GM03348 (cell line): ENCODE measurements around the gene IFITM5.
"Not testable (repeated sequence)": the region's sequence is repeated elsewhere in the genome, so short reads cannot be mapped to it uniquely, and the experiment has no call there.

Experiments used
- DNase-seq: peaks from one replicate; pipeline ENCODE4 v3.0.0; 2012; ENCODE audit warnings: low spot score

The IFITM5 gene

DNA sequence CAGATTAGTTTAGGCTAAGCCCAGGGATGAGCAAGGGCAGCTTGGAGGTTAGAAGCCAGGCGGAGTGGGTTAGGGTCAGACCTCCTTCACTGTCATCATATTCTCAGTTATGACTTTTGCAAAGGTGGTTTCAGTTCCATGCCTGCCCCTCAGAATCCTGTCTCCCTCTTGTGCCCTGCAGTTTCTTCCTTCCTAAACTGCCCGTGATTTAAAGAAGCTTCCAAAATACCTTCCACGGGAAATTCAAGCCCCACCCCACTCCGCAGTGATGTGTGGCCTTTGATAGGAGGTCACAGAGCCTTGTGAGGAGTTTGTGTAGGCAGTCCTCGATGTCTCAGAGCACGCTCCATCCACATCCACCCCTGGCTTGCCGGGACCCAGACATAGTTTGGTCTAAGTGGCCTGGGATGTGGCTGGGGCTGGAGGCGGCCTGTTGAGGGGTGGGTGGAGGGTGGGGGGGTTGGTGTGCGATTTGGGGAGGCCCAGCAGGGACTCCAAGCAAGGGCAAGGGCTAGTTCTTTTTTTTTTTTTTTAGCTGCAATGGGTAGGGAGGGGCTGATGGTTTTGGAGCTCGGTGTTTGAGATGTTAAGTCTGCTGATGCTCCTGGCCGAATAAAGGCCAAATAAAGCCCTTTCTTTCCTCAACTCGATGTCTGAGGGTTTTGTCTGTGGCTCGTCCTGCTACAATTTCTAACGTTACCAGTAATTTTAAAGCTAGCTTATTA lies 12.9 kb upstream of the IFITM5 start:
- no peak for DNase-seq

DNA sequence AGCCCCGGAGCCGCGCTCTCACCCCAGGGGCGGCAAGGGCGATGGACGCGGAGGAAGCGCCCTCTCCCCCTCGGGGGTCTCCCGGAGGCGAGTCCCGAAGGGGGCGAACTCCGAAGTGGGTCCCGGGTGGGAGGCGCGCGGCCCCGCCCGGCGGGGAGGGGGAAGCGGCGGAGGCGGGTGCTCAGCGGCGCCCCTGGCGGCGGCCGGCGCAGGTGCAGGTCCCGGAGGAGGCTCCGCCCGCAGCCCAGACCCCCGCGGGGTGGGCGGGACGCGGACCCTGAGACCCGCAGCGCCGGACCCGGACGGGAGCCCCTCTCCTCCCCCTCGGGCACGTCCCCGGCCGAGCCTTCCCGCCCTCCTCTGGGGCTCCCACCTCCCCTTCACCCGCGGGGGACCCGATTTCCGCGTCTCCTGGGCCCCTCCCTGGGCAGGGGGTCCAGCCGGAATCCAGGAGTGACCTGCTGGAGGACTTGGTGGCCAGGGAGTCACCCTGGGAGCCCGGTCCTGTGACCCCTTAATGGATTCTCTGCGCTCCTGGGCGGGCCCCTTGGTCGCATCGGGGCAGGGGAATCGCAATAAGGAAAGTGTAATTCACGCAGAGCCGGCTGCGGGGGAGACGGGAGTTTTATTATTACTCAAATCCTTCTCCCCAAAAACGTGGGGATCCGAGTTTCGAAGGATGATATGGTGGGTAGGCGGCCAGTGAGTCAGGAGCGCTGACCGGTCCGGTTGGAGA lies 11.9 kb upstream of the IFITM5 start:
- DNase-seq = not testable (repeated sequence)

DNA sequence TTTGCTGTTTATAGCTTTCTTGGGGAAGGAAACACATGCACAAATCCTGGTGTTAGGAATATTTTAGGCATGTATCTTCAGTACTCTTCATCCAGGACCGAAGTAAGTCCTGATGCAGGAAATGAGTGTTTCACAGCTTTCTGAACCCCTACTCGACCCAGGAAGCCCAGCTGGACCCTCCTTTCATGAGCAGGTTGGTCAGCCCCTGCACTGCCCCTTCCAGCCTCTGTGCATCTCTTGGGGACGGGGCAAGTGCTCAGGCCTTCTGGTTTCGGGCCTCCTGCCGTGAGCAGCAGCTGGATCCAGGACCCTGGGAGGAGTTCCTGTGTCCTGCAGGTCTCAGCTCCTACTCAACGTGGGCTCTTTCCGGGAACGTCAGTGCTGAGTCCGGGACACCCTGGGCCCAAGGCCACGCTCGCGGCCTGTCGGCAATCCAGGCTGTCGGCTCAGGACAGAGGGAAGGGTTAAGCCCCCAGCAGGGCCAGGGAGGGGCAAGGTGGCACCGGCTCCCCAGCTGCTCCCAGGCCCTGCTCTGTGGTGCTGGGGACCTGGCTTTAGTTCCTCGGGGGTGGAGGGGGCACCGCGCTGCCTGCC lies 10.8 kb upstream of the IFITM5 start:
- DNase-seq = not testable (repeated sequence)

DNA sequence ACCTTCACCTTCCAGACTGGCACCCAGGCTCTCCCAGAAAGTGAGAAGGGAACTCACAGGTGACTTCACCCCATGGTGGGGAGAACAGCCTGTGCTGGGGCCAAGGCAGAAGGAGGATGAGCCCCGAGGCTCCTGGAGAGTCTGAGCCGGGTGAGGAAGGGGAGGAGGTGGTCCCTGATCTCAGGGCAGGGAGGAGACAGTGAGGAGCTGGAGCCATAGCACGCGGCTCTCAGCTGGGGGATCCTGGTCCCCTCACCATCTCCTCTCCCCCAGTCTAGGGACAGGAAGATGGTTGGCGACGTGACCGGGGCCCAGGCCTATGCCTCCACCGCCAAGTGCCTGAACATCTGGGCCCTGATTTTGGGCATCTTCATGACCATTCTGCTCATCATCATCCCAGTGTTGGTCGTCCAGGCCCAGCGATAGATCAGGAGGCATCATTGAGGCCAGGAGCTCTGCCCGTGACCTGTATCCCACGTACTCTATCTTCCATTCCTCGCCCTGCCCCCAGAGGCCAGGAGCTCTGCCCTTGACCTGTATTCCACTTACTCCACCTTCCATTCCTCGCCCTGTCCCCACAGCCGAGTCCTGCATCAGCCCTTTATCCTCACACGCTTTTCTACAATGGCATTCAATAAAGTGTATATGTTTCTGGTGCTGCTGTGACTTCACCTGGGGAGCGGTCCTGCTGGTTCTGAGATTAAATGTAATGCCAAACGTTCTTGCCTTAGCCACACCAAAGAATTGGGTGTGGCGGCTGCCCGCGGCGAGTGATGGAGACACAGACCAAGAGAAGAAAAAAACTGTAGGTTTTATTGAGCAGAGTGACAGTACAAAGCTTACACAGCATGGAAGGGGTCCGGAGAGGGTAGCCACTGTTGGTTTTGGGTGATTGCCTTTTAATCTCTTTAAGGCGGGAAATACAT lies 9.7 kb upstream of the IFITM5 start:
- not testable (repeated sequence) for DNase-seq

DNA sequence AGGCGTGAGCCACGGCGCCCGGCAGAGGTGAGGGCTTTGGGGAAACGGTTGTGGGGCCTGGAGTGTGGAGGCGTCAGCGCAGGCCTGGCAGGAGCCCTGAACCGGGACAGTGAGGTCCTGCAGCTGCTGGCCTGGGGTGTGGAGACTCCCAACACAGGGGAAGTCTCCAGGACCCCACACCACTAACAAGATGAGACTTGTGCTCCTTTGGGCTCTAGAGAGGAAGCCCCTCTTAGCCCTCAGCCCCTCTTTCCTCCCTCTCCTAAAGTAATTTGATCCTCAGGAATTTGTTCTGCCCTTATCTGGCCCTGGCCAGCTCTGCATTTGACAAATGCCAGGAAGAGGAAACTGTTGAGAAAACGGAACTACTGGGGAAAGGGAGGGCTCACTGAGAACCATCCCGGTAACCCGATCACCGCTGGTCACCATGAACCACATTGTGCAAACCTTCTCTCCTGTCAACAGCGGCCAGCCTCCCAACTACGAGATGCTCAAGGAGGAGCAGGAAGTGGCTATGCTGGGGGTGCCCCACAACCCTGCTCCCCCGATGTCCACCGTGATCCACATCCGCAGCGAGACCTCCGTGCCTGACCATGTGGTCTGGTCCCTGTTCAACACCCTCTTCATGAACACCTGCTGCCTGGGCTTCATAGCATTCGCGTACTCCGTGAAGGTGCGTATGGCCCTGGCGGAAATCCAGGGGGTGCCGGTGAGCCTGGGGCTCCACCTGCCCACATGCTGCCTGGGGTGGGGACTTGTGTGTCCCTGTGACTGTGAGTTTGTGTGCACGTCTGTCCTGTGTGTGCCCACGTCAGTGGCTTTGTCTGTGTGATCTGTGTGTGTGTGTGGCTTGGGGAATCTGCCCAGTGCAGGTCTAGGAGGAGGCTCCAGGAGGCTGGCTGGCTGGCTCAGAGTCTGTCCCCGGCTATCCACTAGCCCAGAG lies 8.7 kb upstream of the IFITM5 start, which contains the start of gene IFITM2:
TSS of gene IFITM2 (plus strand) at position 51 of the 943 bp plus-strand sequence. CDS start at position 428, 377 bp downstream.
- DNase-seq = peak; percentile 70

DNA sequence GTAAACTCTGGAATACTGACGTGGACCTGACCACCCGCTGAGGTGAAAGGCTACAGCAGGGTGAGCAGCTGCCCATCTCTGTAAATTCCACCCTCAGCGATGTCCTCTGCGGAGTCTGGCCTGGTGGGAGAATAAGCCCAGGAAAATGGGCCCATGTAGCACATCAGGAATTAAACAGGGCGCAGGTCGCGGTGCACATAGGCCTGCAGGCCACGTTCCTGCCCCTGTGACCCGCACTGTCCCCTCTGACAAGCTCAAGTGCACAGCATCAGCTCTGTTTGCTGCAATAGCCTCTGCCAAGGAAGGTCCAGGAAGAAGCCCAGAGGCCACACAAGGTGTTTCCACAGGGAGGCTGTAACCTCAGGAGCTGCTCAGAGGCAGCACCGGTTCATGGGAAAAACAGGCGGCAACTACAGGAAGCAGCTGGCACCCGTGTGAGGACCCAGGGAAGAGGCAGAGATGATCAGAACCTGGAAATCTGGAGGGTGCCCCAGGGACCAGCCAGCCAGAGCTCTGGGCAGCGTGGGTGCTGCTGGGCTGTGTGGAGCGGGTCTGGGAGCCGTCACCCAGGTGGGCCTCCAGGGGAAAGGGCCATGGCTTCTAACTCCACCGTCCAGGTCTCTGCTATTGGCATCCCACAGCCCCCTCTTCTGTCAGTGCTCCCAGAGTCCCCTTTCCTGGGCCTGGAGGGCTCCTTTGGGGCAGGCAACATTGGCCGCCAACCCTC lies 7.5 kb upstream of the IFITM5 start:
- no peak for DNase-seq

DNA sequence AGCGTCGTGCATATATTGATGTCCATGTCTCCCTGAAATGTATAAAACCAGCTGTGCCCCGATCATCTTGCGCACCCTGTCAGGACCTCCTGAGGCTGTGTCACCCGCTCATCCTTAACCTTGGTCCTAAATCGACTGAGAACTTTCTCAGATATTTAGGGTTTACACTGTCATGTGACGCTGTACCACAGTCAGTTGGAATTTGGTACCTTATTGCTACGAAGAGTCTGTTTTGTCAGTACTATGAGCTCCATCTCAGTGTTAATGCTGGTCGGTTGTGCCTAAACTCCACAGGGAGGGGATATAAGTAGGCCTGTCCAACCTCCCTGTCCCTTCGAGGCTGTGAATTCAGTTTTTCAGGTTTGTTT lies 6.5 kb upstream of the IFITM5 start:
- DNase-seq = no peak

DNA sequence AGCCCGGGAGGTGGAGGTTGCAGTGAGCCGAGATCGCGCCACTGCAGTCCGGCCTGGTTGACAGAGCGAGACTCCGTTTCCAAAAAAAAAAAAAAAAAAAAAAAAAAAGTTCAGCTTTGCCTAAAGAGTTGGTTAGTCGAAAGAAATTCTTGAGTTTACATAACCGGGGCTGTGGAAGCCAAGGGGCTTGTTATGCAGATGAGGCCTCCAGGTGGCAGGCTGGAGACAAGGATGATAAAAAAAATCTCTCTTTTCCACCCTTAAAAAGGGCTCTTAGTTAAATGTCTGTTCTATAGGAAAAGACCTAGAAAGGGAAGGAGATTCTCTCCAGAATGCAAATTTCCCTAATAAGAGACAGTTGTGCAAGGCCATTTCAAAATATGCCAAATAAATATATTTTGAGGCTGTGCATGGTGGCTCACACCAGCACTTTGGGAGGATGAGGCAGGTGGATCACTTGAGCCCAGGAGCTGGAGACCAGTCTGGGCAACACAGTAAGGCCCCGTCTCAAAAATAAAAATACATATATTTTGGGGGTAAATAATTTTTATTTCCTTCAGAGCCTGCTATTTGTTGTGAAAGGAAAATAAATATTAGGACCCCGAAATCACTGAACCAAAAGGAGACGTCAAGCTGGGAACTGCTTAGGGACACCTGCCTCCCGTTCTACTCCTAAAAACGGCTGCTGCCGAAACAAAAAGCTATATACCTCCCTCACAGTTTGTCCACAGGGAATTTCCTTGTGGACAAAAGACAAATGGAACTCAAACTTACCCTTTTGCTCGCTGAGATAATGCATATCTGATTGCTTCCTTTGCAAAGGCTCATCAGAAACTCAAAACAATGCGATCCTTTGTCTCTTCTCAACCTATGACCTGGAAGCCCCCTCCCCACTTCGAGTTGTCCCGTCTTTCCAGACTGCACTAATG lies 5.9 kb upstream of the IFITM5 start:
- peak; percentile 86 for DNase-seq

DNA sequence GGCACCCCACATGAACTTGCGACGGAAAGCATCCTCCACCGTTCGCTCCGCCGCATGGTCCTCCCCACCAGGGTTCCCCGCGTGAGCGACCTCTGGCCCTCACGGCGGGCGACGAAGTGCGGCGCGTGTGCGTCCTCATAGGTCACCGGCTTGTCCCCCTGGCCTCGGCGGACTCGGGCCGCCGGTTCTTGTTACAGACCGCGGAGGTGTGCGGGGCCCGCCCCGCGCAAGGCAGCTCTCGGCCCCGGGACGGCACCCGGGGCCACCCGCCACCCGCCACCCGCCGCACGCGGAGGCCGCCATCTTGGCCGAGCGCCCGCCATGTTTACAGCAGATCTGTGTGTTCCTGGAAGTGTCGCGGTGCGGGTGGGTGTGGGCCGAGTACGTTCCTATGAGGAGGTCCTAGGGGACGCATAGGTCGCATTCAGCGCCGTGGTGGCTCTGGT lies 4.8 kb upstream of the IFITM5 start:
- DNase-seq = no peak

DNA sequence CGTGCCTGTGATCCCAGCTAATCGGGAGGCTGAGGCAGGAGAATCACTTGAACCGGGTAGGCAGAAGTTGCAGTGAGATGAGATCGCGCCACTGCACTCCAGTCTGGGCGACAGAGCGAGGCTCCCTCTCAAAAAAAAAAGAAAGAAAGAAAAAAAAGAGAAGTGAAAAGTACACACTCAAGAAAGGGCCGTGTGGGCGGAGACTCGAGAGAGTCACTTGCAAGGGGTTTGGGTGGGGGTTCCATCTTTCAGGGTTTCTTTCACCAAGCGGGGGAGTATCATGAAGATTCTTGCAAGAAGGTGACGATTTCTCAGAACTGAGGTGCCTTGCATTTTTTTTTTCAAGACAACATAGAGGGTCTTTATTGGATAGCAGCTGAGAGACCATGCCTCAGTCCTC lies 4.0 kb upstream of the IFITM5 start:
- DNase-seq = no peak

DNA sequence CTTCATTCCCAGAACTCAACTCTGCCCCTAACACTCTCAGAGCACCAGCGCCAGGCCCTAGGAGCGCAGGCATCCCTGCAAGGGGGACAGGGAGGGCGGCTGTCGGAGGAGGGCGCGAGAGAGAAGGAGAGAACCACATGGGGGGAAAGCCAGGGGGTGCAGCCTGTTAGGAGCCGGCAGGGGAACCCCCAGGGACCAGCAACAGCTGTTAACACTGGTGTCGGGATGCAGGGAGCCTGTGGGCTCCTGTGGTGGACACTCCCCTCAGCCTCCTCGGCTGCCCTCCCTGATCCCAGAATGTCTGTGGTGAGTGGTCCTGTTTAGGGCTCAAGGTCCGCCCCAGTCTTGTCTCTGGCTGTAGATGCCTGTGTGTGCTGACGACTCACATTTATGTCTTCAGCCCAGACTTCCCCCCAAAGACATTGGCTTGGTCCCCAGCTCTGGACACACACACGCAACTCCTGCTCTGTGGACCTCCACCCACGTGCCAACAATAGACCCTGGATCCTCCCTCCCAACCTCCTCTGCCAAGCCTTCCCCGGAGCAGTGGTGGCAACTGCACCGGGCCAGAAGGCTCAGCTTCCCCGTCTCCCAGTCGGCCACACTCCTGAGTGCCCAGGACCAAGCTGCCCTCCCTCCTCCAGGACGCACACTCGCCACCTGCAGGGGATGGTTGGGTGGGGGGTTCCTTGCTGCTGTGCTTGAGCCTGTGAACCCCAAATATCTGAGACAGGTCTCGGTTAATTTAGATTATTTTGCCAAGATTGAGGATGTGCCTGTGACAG lies 817 bp upstream of the IFITM5 start:
- no peak for DNase-seq

DNA sequence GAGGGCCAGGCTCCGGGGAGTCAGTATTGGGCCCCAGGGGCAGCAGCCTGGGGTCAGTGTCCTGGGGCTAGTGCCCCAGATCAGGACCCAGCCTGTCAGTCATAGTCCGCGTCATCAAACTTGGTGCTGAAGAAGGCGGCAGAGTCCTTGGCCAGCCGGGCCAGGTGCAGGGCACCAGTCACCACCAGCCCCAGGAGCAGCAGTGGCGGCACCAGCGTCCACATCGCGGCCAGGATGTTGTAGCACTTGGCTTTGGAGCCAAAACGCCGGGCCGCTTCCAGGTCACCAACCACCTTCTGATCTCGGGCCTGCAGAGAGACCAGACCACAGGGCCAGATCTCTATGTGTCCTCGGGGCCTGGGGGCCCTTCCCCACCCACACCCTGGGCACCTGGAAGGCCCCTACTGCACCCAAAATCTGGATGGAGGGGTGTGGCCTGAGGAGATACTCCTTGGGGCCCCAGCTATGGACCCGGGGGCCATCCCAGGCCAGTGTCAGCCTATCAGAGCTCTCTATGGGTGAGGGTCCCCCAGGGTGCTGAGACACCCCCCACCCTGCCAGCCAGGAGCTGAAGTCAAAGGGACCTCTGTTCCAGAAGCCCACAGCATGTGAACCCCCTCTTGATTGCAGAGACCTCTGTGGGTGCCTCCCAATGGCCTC lies 790 bp downstream of the IFITM5 start:
- DNase-seq = no peak

DNA sequence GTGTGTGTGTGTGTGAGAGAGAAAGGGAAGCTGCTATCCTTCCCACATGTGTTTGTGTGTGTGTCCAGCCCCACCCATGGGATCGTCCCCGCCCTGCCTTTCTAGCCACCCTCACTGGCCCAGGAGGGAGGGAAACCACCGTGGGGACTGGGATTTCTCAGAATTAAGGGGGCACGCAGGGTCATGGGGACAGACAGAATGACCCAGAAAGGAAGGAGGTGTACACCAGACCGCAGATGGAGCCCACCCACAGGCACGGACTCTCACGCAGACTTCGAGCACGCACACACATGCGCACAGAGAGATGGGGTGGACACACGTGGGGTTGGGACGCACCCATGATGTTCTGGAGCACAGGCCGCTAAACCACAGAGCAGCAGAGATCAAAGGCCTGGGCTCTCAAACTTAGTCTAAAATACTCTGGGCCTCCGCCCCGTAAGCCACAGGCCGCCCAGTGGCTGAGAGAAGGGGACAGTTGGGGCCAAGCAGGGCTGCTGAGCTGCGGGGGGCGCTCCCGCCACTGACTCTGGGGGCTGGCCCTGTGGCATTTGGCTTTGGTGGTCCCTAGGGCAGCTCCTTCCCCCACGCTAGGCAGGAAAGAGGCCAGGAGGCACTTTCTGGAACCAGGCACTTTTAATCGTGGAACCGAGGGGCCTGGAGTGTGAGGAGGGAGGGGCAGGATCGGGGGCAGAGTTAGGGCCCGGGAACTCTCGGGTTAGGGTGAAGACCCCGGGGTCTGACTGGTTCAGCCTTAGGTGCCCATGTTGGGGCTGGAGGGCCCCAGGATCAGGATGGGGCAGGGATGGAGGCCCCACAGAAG lies 1.5 kb downstream of the IFITM5 start:
- DNase-seq = peak; percentile 70

DNA sequence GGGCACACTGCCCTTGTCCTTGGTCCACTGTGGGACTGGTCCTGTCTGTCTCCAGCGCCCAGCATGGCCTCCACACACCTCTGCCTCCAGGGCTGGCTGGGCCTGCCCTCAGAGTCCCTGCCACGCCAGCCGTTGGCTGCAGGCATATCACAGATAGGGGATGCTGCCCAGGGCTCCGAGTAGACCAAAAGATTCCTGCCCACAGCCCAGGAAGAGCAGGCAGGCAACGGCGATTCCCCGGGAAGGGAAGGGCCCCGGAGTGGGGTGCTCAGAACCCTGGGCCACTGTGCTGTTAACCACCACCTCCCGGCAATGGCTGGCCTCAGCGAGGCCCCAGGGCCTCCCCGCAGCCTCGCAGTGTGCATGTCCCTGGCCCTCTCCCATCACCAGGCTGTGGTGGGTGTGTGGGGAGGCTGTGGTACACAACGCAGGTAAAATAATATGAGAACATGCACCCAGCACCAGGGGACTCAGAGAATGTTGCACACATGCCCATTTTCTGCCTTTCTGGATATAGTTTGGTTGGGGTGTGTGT lies 2.2 kb downstream of the IFITM5 start:
- DNase-seq = no peak

DNA sequence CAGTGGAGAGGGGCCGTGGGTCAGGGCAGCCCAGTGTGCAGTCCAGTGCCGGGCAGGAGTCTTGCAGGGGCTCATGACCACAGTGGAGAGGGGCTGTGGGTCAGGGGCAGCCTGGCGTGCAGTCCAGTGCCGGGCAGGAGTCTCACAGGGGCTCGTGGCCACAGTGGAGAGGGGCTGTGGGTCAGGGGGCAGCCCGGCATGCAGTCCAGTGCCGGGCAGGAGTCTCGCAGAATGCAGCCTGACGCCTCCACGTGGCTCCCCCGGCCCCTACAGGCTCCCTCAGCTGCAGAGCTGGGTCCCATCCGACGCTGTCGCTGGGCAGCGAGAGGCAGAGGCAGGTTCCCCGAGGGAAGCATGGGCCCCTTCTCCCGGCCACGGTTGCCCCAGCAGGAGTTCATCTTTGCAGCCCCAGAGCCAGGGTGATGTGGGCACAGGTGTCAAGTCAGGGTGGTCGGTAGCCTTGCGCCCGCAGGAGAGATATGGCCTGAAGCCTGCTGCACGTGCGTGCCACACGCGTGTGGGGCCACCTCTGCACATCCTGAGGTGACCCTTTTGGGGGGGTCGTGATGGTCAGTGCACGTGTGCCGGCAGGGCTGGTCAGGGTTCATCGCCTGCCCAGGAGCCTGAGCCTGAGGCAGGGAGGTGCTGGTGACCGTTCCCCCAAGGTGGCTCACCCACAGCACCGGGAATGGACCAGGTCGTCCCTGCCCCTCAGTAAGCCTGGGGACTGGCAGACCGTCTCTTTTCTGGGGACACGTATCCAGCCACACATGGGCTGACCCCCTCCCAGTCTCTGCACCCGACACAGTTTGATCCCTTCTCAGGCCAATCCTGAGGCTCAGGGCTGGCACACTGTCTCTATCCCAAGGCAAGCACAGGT lies 2.9 kb downstream of the IFITM5 start:
- DNase-seq = no peak
